A673 (cell line): Measurements from ENCODE around the gene TCF12.

Experiments
- CTCF ChIP-seq: fragments of 300-800, 200-600 bp; sonication (generic); conservative IDR thresholded peaks from 2 replicates; pipeline ENCODE4 v1.5.1; 2017; ENCODE audit warnings: low read depth, mild to moderate bottlenecking, antibody characterized with exemption, low read length, moderate library complexity, mixed read lengths
- EZH2 ChIP-seq: fragments of 200-600 bp; sonication (generic); IDR thresholded peaks from 2 replicates; pipeline ENCODE4 v1.6.1; 2017; ENCODE audit warnings: borderline replicate concordance, low read depth, mild to moderate bottlenecking, mixed read lengths, antibody characterized with exemption, low read length; ENCODE audit not compliant: poor library complexity, severe bottlenecking

- no peak for TF ChIP-seq CTCF
- TF ChIP-seq EZH2 = no peak
Observed at GRCh38 chr15:57172925-57173324, 254.5 kb downstream of the TCF12 start.
